GM12872 (cell line): ENCODE results near the gene RBM20.

Experiments used
- CTCF ChIP-seq: IDR thresholded peaks from 3 replicates; pipeline ENCODE4 v1.5.1; 2011; ENCODE audit warnings: low read depth, mild to moderate bottlenecking, low read length, moderate library complexity; ENCODE audit not compliant: insufficient read depth

RBM20 gene

GRCh38 chr10:110844617-110844881, 200.4 kb downstream of the RBM20 start:
- TF ChIP-seq CTCF, result no peak

- no peak for TF ChIP-seq CTCF
Observed at GRCh38 chr10:110845192-110845755, 201.1 kb downstream of the RBM20 start.

GRCh38 chr10:110845756-110846620, 201.9 kb downstream of the RBM20 start:
- TF ChIP-seq CTCF, result no peak

GRCh38 chr10:110847374-110847773, 203.2 kb downstream of the RBM20 start:
- TF ChIP-seq CTCF, result no peak

GRCh38 chr10:110848106-110848505, 204.0 kb downstream of the RBM20 start:
- no peak for TF ChIP-seq CTCF

GRCh38 chr10:110850099-110850498, 206.0 kb downstream of the RBM20 start:
- no peak for TF ChIP-seq CTCF

GRCh38 chr10:110851020-110851612, 207.0 kb downstream of the RBM20 start:
- no peak for TF ChIP-seq CTCF
